Measurements from ENCODE around the gene RAPGEF2. TPM values are rescaled to one million over a fixed set of nuclear protein-coding genes. Genes with fewer than 3 reads are reported as not detected.

The RAPGEF2 gene
- total and polyA plus RNA-seq, 2 experiments from 2014 or later, result 10.2 to 63.1 TPM

DNA sequence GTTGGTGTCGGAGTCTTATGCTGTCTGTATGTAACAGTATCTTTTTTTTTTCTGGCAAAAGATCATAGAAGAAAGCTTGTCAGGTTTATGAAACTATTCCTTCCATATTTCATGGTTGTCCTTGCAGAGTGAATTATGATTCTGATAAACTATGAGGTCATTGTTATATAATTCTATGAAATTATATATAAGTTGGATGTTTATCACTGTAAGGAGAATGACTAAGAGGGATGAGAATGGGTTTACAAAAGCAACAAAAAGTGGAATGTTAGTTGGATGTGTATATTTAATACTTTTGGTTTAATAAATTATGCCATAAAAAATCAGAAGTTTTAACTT lies 43.1 kb downstream of the RAPGEF2 start (continued):
- TF ChIP-seq ZNF114 (CRISPR knock-in tag; IDR thresholded peaks at IDR 0.05) (no peak), ETS1 (IDR thresholded peaks at IDR 0.05) (no peak), POLR2AphosphoS5 (IDR thresholded peaks at IDR 0.05; ENCODE audit: low read depth) (no peak), JUNB (IDR thresholded peaks at IDR 0.05; ENCODE audit: unreplicated experiment) (no peak), EZH2 (IDR thresholded peaks at IDR 0.05; ENCODE audit: low read depth, unreplicated experiment) (no peak), ZNF331 (CRISPR knock-in tag; IDR thresholded peaks at IDR 0.05; ENCODE audit: low read depth) (no peak), EZH2phosphoT487 (IDR thresholded peaks at IDR 0.05; ENCODE audit: unreplicated experiment) (no peak), STAT1 (IDR thresholded peaks at IDR 0.05; ENCODE audit: unreplicated experiment) (no peak), REST (IDR thresholded peaks at IDR 0.05; ENCODE audit: unreplicated experiment) (no peak), NANOG (IDR thresholded peaks at IDR 0.05; ENCODE audit: borderline replicate concordance) (no peak)

DNA sequence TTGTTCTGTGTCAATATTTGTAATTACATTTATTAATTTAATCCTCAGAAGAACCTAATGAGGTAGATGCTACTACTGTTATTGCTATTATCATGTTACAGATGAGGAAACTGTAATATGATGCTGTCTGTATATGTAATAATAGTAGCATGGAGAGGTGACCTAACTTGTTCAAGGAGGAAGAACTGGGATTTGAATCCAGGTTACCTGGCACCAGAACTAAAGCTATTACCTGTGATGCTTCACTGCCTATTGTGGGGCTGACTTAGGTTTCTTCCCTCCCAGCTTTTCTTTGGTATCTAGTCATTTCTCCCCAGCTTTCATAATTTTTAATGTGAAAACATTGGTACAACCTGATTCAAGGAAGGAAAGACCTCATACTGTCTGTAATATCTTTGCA lies 43.6 kb downstream of the RAPGEF2 start:
- Histone ChIP-seq H3K4me2 (no peak overlapping the region), H3F3A (replicated peaks; ENCODE audit: low read depth) (no peaks in the 10 kb centered on the region), H3K27me3 (ENCODE audit: insufficient read depth) (no peaks in the 10 kb centered on the region), H4K20me1 (replicated peaks; ENCODE audit: insufficient read depth) (peaks cover 4% of the 10 kb centered on the region; the same call in 1 of the 2 replicates), H3K4me1 (ENCODE audit: insufficient read depth) (peaks cover 22% of the 10 kb centered on the region), H2AFZ (no peak overlapping the region), H3K27ac (ENCODE audit: low read depth) (0 out of 2 replicates have a peak overlapping the region, but pooled peaks have one; percentile 1), H3K36me3 (ENCODE audit: insufficient read depth) (no peaks in the 10 kb centered on the region), H3K4me3 (no peak overlapping the region), H3K9me2 (ENCODE audit: insufficient read depth) (no peaks in the 10 kb centered on the region), H3K79me2 (replicated peaks; ENCODE audit: insufficient read depth) (peaks cover 98% of the 10 kb centered on the region)
- DNase-seq (ENCODE audit: low spot score), result no peak
- Mint-ChIP-seq H3K4me1 (peaks cover 27% of the 10 kb centered on the region), H3K9me3 (no peaks in the 10 kb centered on the region), H3K36me3 (ENCODE audit: low read depth) (no peaks in the 10 kb centered on the region), H3K27ac (no peak overlapping the region), H3K4me3 (no peak overlapping the region), H3K27me3 (ENCODE audit: insufficient read depth, low read depth, poor library complexity) (peaks cover 2% of the 10 kb centered on the region)
- ATAC-seq, result no peak
- no peak for TF ChIP-seq ETS1 (IDR thresholded peaks at IDR 0.05)
- TF ChIP-seq JUNB (IDR thresholded peaks at IDR 0.05; ENCODE audit: unreplicated experiment), result no peak
- TF ChIP-seq POLR2AphosphoS5 (IDR thresholded peaks at IDR 0.05; ENCODE audit: low read depth), result no peak
- TF ChIP-seq, protein P1, sequence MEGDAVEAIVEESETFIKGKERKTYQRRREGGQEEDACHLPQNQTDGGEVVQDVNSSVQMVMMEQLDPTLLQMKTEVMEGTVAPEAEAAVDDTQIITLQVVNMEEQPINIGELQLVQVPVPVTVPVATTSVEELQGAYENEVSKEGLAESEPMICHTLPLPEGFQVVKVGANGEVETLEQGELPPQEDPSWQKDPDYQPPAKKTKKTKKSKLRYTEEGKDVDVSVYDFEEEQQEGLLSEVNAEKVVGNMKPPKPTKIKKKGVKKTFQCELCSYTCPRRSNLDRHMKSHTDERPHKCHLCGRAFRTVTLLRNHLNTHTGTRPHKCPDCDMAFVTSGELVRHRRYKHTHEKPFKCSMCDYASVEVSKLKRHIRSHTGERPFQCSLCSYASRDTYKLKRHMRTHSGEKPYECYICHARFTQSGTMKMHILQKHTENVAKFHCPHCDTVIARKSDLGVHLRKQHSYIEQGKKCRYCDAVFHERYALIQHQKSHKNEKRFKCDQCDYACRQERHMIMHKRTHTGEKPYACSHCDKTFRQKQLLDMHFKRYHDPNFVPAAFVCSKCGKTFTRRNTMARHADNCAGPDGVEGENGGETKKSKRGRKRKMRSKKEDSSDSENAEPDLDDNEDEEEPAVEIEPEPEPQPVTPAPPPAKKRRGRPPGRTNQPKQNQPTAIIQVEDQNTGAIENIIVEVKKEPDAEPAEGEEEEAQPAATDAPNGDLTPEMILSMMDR (conservative IDR thresholded peaks at IDR 0.05; ENCODE audit: low read depth in 2 of 2), result no peak
- TF ChIP-seq EZH2 (IDR thresholded peaks at IDR 0.05; ENCODE audit: low read depth, unreplicated experiment), result no peak
- TF ChIP-seq CREB1 (CRISPR knock-in tag; IDR thresholded peaks at IDR 0.05; ENCODE audit: low read depth), result no peak
- TF ChIP-seq ZNF331 (CRISPR knock-in tag; IDR thresholded peaks at IDR 0.05; ENCODE audit: low read depth), result no peak
- TF ChIP-seq NANOG (IDR thresholded peaks at IDR 0.05; ENCODE audit: borderline replicate concordance), result no peak
- no peak for TF ChIP-seq ZNF114 (CRISPR knock-in tag; IDR thresholded peaks at IDR 0.05)
